ENCODE data around the gene AKT3.

- TF ChIP-seq CTCF (conservative IDR thresholded peaks at IDR 0.05 in 1 of 2, IDR thresholded peaks at IDR 0.05 in 1 of 2; ENCODE audit: low read depth in 1 of 2, low read length in 2 of 2), result no peak
- TF ChIP-seq EZH2 (IDR thresholded peaks at IDR 0.05; ENCODE audit: low read length, missing control alignments), result no peak
Measured at GRCh38 chr1:243526180-243526579, 323.9 kb downstream of the AKT3 start.

Measured in fibroblast of lung (primary cell).